AG09319 (cell line): ENCODE results near the gene PIGO.

ENCODE experiments used
- DNase-seq: peaks from one replicate; pipeline ENCODE4 v3.0.0-alpha.2; 2010; ENCODE audit warnings: low read depth; ENCODE audit errors: extremely low read depth
- TF ChIP-seq, protein P1 (sequence below): IDR thresholded peaks from 2 replicates; pipeline ENCODE4 v1.5.1; 2011; ENCODE audit warnings: low read depth, mild to moderate bottlenecking, inconsistent platforms, low read length, moderate library complexity

The PIGO gene

DNA sequence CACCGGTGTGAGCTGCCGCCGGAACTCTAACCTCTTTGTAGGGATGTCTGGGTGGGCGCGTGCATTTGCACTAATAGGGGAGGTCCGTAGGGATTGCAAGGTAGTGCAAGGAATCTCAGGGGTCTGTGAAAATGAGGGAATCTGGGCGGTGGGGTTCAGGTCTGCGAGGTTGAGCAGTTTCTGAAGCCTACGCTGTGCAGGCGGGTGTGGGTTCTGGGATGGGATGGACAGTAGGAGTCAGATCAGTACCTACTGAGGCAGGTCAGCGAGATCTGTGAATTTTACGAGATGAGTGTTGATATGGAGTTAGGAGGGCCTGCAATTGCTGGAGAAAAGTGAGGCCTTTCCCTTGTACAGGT, 20.1 kb upstream of the PIGO start:
- TF ChIP-seq, protein P1, sequence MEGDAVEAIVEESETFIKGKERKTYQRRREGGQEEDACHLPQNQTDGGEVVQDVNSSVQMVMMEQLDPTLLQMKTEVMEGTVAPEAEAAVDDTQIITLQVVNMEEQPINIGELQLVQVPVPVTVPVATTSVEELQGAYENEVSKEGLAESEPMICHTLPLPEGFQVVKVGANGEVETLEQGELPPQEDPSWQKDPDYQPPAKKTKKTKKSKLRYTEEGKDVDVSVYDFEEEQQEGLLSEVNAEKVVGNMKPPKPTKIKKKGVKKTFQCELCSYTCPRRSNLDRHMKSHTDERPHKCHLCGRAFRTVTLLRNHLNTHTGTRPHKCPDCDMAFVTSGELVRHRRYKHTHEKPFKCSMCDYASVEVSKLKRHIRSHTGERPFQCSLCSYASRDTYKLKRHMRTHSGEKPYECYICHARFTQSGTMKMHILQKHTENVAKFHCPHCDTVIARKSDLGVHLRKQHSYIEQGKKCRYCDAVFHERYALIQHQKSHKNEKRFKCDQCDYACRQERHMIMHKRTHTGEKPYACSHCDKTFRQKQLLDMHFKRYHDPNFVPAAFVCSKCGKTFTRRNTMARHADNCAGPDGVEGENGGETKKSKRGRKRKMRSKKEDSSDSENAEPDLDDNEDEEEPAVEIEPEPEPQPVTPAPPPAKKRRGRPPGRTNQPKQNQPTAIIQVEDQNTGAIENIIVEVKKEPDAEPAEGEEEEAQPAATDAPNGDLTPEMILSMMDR, result no peak
- DNase-seq, result no peak

DNA sequence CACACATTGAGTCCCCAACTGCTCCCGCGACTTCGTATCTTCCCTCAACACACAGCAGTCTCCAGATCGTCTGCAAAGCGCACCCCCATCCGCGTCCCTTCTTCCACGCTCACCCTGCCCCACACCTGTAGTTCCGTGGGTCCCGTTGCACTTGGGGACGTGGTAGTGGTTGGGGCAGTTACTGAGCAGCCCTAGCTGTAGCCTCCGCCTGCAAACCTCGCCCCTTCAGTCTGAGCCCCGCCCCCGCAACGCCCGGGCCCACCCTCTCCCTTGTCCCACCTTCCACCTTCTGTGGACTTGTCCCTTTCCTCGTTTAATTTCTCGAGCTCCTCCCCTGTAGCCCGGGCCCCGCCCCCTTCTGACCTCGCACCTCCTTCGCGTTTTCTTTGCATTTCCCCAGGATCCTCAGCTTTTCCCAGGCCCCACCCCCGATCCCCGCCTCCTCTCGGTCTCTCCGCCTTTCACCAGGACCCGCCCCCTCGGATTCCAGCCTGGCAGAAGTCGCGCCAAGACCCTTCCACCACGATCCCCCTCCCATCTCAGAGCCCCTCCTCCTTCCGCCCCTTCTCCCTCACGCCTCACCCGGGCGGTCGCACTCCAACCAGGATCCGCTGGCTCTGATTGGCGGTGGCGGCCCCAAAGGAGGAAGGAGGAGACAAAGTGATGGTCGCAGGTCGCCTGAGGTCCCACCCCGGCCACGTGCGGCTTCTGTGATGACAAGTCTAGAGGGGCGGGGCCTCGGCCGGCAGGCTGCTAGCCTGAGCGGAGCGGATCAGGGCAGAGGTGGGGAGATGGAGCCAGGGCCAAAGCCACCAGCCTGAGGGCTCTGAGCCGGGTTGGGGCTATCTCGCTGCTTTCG, 19.5 kb upstream of the PIGO start, which contains the start of gene ATOSB:
Gene ATOSB (minus strand): TSS at position 183 of the 859 bp plus-strand sequence. CDS start 7,588 bp downstream, outside the sequence.
- TF ChIP-seq, protein P1, result no peak
- peak; percentile 90 for DNase-seq

DNA sequence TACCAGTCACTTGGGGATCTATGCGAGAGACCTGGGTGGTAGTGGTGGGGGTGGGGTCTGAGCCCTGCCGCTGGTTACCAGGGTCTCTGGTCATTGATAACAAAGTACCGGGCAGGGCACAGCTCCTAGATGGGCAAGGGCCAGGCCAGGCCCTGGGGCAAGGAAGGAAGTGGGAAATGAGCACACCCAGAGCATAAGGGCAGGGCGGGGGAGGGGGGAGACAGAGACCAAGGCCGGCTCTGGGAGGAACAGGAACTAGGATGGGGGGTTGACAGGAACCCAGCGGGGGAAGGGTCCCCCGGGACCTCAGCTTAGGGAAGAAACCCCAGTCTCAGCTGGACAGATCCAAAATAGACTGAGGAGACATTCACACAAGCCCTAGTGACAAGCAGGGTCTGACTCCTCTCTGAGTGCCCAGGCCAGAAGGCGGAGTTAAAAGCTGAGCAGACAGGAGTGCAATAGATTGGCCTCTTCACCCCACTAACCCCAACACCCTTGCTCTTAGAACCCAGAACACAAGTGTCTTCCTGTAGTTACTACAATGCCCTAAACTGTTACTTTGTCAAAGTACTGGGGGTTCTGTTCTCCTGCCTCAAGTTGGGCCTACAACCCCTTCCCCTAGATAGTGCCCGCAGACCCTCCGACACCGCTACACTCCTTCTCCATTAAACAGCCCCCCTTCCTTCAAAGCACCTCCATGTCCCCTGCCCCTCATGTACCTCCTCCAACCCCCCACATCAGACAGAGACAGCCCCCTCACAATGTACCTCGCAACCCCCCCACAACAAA, 18.6 kb upstream of the PIGO start:
- DNase-seq, result no peak
- TF ChIP-seq, protein P1, result no peak; the same call in 1 of the 2 replicates

DNA sequence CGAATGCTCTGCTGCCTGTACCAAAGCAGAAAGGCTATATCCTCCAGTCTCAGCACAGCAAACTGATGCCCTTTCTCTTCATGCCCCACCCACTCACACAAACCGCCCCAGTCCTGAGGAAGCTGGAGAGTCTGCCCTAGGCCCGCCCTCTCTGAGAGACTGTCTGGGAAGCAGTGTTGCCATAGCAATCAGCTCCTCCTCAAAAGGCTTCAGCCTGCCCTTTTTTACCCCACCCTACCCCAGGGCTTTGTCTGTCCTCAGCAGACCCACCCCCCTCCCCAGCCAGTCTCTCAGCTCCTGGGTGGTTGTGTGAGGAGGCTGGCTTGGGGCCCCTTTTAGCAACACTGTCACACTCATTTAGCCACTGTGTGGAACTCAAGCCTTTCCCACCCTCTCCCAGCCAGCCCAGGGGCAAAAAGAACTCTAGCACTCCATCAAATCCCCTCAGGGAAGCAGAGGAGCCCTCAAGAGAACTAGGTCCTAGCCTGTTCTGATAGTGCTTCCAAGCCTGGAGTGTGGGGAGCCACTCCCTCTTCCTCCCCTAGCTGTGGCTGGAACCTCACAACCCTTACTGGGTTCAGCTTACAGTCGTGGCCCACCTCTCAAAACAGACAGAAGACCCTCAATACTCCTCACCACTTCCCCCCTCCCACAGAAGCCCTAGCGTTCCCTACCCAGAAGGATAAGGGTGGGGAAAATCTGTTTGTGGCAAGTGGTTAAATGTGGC, 17.9 kb upstream of the PIGO start:
- DNase-seq, result peak; percentile 93
- TF ChIP-seq, protein P1, result no peak

DNA sequence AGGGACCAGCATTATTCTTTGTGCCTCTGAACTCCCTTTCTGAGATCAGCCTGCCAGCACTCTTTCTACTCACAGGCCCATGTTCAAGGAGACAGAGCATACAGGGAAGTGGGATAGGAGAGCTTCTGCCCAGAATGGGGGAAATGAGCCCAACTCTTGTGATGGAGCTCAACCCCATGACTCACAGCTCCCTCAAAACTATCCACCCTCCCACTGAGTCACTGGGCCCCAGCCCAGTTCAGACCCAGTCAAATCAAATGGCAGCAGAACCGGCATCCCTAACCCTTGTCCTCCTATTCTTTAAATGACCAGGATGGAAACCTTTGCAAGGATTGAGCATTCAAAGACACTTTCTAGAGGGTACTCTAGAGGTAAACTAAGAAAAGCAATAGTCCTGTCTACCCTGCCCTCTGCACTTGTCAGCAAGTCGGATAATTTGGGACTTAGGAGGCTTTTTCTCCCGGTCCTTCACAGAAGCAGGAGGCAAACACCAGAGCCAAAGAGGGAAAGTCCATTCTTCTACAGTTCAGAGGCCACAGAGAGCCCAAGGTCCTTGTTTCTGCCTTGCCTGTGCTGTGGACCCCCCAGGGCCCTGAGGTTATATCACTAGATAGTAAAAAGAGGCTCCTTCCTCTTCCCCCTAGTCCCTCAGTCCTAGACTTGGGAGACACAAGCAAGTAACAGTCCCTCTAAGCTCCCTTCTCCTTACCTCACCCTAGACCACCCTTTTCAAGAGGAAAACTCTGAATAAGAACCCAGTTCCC, 16.0 kb upstream of the PIGO start:
- DNase-seq, result peak; percentile 48

More for the DNA sequence above, 16.0 kb upstream of the PIGO start:
- TF ChIP-seq, protein P1, result no peak
